Measurements from ENCODE around the gene CERS4.

CERS4 gene

GRCh38 chr19:8248348-8249328 lies 39.5 kb downstream of the CERS4 start:
- no peak for TF ChIP-seq PAX5 (IDR thresholded peaks at IDR 0.05; ENCODE audit: insufficient read depth, low read length, severe bottlenecking)
- TF ChIP-seq POLR2A (IDR thresholded peaks at IDR 0.05; ENCODE audit: low read depth, low read length) = no peak
- TF ChIP-seq POU2F2 (IDR thresholded peaks at IDR 0.05; ENCODE audit: low read depth, low read length) = no peak
- no peak for TF ChIP-seq POLR2AphosphoS5 (IDR thresholded peaks at IDR 0.05; ENCODE audit: low read depth, low read length)
- no peak for TF ChIP-seq TAF1 (IDR thresholded peaks at IDR 0.05; ENCODE audit: low read depth, low read length)
- TF ChIP-seq SPI1 (IDR thresholded peaks at IDR 0.05; ENCODE audit: low read depth, low read length) = no peak
- DNase-seq (ENCODE audit: insufficient read length, low spot score) (no peak), FAIRE-seq (peak; percentile 62)

DNA sequence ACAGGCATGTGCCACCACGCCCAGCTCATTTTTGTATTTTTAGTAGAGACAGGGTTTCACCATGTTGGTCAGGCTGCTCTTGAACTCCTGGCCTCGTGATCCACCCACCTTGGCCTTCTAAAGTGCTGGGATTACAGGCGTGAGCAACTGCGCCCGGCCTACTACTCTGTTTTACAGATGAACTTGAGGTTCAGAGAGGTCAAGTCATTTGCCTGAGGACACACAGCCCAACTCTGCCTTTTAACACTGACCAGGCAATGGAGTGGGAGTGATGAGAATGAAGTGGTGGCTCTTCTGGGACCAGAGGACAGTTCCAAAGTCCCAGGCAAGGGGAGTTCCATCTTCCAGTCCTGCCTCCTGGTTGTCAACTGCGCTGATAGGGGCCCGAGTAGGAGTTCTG lies 41.4 kb downstream of the CERS4 start:
- DNase-seq (ENCODE audit: insufficient read length, low spot score) (no peak), FAIRE-seq (no peak)
- TF ChIP-seq POLR2AphosphoS5 (IDR thresholded peaks at IDR 0.05; ENCODE audit: low read depth, low read length) = no peak
- no peak for TF ChIP-seq POLR2A (IDR thresholded peaks at IDR 0.05; ENCODE audit: low read depth, low read length)
- TF ChIP-seq PAX5 (IDR thresholded peaks at IDR 0.05; ENCODE audit: insufficient read depth, low read length, severe bottlenecking) = no peak
- TF ChIP-seq TAF1 (IDR thresholded peaks at IDR 0.05; ENCODE audit: low read depth, low read length) = no peak
- TF ChIP-seq POU2F2 (IDR thresholded peaks at IDR 0.05; ENCODE audit: low read depth, low read length) = no peak
- TF ChIP-seq SPI1 (IDR thresholded peaks at IDR 0.05; ENCODE audit: low read depth, low read length) = no peak

DNA sequence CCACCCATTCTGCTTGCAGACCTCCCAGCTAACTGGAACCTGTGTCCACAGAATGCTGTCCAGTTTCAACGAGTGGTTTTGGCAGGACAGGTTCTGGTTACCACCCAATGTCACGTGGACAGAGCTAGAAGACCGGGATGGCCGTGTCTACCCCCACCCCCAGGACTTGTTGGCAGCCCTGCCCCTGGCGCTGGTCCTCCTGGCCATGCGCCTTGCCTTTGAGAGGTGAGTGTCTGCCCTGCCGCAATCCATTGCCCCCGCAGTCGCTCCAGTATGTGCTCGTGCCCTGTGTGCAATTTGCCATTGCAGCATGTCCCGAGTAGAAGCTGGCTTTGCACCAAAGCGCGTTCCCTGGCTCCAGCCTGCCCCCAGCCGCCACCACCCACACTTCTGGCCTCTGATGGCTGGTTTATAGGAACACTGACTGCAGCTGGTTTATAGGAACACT lies 41.9 kb downstream of the CERS4 start:
- FAIRE-seq (no peak), DNase-seq (ENCODE audit: insufficient read length, low spot score) (no peak)
- no peak for TF ChIP-seq PAX5 (IDR thresholded peaks at IDR 0.05; ENCODE audit: insufficient read depth, low read length, severe bottlenecking)
- no peak for TF ChIP-seq SPI1 (IDR thresholded peaks at IDR 0.05; ENCODE audit: low read depth, low read length)

GRCh38 chr19:8252922-8253589 lies 43.9 kb downstream of the CERS4 start:
- DNase-seq (ENCODE audit: insufficient read length, low spot score) (peak; percentile 92), FAIRE-seq (peak; percentile 98)
- TF ChIP-seq POU2F2 (IDR thresholded peaks at IDR 0.05; ENCODE audit: low read depth, low read length) (peak; percentile 41; the same call in 1 of the 2 replicates), SPI1 (IDR thresholded peaks at IDR 0.05; ENCODE audit: low read depth, low read length) (no peak)

DNA sequence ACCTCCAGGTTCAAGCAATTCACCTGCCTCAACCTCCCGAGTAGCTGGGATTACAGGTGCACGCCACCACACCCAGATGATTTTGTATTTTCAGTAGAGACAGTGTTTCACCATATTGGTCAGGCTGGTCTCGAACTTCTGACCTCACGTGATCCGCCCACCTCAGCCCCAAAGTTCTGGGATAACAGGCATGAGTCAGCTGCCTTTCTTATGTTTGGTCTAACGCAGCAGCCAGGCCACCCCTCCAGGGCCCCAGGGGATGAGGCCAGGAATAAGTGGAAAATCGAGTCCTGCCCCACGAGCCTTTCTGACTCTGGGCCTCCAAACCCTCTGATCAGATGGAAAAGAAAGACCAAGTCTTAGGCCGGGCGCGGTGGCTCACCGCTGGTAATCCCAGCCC lies 44.5 kb downstream of the CERS4 start:
- peak; percentile 28 for FAIRE-seq
- no peak for DNase-seq (ENCODE audit: insufficient read length, low spot score)
- TF ChIP-seq SPI1 (IDR thresholded peaks at IDR 0.05; ENCODE audit: low read depth, low read length) (no peak), TAF1 (IDR thresholded peaks at IDR 0.05; ENCODE audit: low read depth, low read length) (no peak), POU2F2 (IDR thresholded peaks at IDR 0.05; ENCODE audit: low read depth, low read length) (no peak), POLR2AphosphoS5 (IDR thresholded peaks at IDR 0.05; ENCODE audit: low read depth, low read length) (no peak), PAX5 (IDR thresholded peaks at IDR 0.05; ENCODE audit: insufficient read depth, low read length, severe bottlenecking) (no peak), POLR2A (IDR thresholded peaks at IDR 0.05; ENCODE audit: low read depth, low read length) (no peak)

DNA sequence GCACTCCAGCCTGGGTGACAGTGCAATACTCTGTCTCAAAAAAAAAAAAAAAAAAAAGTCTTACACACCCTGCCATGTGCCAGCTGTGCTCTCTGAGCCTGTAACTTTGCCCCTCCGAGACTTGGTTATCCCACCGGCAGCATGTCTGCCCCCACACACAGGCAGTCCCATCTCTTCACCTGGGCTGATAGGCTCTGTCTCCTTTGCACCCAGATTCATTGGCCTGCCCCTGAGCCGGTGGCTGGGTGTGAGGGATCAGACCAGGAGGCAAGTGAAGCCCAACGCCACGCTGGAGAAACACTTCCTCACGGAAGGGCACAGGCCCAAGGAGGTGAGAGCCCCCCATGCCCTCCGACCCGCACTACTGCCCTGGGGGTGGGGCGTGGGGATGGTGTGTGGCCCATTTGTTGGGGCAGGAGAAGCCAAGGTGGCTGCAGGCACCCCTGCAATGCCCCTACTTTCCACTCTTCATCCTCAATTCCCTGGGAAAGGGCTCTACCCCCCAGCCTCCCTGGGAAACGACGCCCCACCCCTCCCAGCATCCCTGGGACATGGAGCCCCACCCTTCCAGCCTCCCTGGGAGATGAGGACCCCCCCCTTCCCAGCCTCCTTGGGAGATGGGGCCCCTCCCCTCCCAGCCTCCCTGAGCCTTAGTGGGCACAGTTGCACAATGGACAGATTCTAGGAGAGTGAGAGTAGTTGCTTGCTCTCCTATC lies 45.3 kb downstream of the CERS4 start:
- no peak for TF ChIP-seq POLR2AphosphoS5 (IDR thresholded peaks at IDR 0.05; ENCODE audit: low read depth, low read length)
- TF ChIP-seq POU2F2 (IDR thresholded peaks at IDR 0.05; ENCODE audit: low read depth, low read length) = no peak
- no peak for TF ChIP-seq SPI1 (IDR thresholded peaks at IDR 0.05; ENCODE audit: low read depth, low read length)
- TF ChIP-seq PAX5 (IDR thresholded peaks at IDR 0.05; ENCODE audit: insufficient read depth, low read length, severe bottlenecking) = no peak
- no peak for TF ChIP-seq TAF1 (IDR thresholded peaks at IDR 0.05; ENCODE audit: low read depth, low read length)
- no peak for TF ChIP-seq POLR2A (IDR thresholded peaks at IDR 0.05; ENCODE audit: low read depth, low read length)
- DNase-seq (ENCODE audit: insufficient read length, low spot score) = no peak
- no peak for FAIRE-seq

GRCh38 chr19:8255426-8256125 lies 46.4 kb downstream of the CERS4 start:
- DNase-seq (ENCODE audit: insufficient read length, low spot score) (no peak), FAIRE-seq (no peak)
- TF ChIP-seq POU2F2 (IDR thresholded peaks at IDR 0.05; ENCODE audit: low read depth, low read length) = no peak

DNA sequence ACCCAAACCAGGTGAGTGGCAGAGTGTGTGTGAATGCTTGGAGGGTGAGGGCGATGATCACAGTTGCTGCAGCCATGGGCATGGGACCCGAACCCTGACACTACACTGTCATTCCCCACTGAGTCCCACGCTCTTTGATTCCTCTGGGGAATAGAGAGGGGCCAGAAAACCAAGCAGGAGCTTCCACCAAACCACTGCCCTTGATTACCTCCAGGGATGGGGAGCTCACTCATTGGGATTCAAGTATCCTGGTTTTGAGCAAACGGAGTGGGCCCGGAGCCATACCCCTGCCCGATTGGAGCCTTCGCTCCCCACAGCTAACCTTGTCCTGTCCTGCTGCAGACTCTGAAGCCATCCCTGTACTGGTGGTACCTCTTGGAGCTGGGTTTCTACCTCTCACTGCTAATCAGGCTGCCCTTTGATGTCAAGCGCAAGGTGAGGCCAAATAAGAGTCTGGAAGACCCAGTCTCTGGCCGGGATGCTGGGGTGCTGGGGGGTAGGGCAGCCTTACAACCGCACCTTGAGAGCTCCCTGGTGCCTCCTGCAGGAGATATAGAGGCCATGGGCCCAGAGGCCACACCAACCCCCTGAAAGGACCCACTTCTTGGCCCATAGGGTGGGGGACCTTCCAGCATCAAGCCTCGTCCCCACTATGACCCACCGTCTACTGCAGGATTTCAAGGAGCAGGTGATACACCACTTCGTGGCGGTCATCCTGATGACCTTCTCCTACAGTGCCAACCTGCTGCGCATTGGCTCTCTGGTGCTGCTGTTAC lies 47.3 kb downstream of the CERS4 start:
- TF ChIP-seq POLR2AphosphoS5 (IDR thresholded peaks at IDR 0.05; ENCODE audit: low read depth, low read length) = no peak
- no peak for TF ChIP-seq POLR2A (IDR thresholded peaks at IDR 0.05; ENCODE audit: low read depth, low read length)
- no peak for TF ChIP-seq POU2F2 (IDR thresholded peaks at IDR 0.05; ENCODE audit: low read depth, low read length)
- no peak for TF ChIP-seq PAX5 (IDR thresholded peaks at IDR 0.05; ENCODE audit: insufficient read depth, low read length, severe bottlenecking)
- no peak for TF ChIP-seq TAF1 (IDR thresholded peaks at IDR 0.05; ENCODE audit: low read depth, low read length)
- TF ChIP-seq SPI1 (IDR thresholded peaks at IDR 0.05; ENCODE audit: low read depth, low read length) = no peak
- DNase-seq (ENCODE audit: insufficient read length, low spot score) (no peak), FAIRE-seq (no peak)
